COLO668 (cell line): ENCODE data around the gene MOCS1.
A peak's percentile ranks its signal among the peaks of the same experiment; 100 is the strongest.

Source experiments
- DNase-seq: peaks from one replicate; lab custom pipeline; 2025; ENCODE audit not compliant: unreplicated experiment; lab: John Stamatoyannopoulos, UW

MOCS1 gene

DNA sequence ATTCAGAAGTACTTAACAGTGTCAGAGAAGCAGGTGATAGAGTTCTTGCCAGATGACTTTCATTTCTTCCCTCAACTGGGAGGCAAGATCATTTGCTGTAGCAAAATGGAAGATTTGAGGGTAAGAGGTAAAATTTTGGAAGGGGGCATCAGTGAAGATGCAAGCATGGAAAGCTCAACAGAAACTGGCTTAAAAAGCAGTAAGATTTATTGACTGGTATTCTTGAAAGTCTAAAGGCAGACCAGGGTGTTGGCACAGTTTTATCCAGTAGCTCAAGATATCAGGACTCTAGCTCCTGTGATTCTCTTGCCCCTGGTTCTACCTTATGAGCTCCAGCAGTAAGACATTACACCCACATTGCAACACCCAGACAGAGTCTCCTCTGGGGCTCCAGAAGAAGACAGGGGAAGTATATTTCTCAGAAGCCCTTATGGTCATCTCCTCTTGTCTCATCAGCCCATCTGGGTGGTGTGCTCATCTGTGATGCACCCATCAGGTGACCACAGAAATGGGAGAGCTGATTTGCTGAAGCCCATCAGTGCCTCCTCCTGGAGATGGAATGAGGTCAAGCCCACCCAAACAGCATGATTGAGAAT lies 16.0 kb upstream of the MOCS1 start:
- DNase-seq, result no peak

DNA sequence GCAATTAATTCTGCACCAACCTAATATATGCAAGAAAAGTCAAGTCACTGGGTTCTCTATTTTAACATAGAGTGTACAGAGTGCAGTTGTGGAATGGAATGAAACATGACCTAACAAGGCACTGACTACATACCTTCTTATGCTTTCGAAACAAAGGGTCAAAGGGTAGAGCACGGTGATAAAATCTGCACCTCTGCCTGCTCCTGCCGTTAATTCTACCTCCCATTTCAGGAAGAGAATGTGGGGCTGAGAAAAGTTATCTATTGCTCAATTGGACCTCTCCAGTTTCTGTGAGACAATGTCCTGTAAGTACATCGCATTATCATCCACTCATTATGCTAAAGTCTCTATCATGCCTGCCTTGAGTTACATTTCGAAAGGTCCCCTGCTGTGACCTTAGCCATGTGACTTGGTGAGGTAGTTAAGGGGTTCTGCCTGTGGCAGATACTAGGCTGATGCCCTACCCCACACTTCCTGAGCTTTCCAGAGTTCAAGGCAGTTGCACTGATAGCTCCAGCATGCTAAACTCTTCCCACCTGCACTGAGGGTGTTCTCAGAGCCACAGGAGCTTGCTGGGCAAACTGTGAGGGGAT lies 14.0 kb upstream of the MOCS1 start:
- DNase-seq, result no peak

DNA sequence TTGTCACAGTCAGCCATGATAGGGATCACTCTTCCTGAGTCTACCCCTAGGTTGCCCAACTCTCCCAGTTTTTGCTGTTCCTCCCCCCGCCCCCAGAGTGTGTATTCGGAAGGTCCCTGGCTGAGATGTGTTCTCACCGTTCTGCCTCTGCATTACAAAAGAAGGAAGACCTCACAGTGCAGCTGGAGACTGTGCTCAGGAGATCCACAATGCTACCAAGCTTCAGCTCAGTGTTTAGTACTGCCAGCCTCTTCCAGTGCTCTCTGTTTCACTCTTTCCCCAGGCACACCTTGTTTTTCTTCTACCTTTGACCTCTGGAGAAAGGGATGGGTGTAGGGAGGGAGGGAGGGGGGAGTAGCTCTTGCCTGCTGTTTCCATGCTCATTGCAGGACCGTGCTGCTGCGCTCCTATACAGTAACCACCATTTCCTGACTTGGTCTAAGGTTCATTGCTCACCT lies 13.4 kb upstream of the MOCS1 start:
- DNase-seq, result no peak

DNA sequence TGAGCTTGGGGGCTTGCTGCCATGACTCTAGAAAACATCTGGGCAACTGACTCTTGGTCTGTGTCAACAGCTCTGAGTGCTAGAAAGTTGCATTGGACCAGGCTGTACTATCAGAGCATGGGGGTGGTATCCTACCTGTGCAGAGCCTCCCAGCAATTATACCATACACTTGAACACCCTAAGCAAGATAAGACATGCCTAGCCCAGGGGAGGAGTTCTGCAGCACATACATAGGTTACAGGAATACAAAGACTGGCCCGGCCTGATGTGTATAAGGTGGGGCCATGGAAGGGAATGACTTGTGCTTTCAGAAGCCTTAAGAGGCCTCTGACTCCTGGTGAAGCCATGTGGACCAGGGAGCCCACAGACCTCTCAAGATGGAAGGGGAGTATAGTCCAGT lies 11.4 kb upstream of the MOCS1 start:
- no peak for DNase-seq

DNA sequence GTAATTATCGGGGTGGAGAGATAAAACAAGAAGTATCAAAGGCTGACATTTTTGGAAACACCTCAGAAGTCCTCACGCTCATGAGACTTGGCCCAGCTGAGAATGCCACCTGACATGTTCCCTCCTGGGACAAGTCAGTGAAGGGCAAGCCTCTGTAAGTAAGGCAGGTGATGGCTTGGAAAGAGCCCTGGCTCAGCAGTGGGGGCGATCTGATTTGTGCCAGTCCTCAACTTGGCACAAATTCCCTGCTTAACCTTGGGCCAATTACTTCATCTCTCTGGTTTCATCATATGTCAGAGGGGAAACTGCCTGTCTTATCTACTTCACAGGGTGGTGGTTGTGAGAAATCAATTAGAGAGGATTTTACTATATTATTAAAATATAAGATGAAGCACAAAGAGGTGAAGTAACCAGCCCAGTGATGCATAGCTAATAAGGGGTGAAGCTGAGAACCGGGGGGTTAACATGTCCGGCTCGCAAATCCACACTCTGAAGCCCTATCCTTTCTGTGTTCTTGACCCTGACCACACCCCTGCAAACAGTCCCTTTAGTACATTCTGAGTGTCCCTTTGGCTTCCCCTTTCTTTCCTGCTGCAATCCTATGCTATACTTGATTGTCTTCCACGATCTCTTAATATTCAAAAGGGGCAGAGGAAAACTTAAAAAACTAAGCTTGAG lies 8.8 kb upstream of the MOCS1 start:
- DNase-seq, result no peak

GRCh38 chr6:39941820-39942219 lies 7.6 kb upstream of the MOCS1 start:
- DNase-seq, result no peak

DNA sequence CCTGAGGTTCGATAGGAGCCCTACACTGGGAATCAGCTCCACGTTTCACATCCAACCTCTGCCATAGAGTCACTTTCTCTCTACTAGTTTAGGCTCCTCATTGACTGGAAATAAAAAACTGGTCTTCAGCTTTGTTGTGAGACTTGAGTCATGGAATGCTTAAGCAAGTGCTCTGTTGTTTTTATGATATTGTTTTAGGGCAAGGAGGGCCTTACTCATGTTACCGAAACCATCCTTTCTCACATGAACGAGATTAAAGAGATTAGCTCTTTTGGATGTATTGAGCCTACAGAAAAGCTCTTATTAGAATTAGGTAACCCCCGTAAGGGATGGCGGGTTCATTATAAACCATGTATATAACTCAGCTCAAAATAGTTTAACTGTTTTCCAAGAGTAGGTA lies 6.9 kb upstream of the MOCS1 start:
- DNase-seq, result no peak

DNA sequence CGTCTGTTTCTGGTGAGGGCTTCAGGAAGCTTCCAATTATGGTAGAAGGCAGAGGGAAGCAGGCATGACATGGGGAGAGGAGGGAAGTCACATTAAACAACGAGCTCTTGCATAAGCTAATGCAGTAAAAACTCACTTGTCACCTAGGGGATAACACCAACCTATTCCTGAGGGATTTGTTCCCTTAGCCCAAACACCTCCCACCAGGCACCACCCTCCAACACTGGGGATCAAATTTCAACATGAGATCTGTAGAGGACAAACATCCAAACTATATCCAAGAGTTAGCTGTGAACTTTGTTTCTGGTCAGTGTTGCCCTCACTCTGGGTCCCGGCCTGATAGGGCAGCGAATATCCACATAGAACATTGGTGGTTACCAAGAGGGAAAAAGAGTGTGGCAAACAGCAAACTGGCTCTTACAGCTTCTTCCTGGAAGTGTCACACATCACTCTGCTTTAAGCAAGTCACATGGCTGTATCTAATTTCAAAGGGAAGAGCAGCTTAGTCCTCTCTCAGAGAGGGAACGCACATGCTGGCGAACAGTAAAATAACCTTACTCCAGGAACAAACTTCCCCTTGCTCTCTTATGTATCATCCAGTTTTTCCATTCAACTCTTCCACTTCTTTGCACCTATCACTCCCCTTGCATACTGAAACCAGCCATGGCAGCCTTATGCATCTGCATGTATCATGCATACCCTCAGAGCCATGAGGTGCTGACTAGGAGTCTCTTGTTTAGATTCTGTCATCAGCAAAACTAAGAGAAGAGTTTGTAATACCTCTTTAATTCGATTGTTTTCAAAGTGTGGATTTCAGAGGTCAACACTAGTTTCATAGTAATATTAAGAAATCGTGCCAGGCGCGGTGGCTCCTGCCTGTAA lies 4.8 kb upstream of the MOCS1 start:
- DNase-seq, result no peak

DNA sequence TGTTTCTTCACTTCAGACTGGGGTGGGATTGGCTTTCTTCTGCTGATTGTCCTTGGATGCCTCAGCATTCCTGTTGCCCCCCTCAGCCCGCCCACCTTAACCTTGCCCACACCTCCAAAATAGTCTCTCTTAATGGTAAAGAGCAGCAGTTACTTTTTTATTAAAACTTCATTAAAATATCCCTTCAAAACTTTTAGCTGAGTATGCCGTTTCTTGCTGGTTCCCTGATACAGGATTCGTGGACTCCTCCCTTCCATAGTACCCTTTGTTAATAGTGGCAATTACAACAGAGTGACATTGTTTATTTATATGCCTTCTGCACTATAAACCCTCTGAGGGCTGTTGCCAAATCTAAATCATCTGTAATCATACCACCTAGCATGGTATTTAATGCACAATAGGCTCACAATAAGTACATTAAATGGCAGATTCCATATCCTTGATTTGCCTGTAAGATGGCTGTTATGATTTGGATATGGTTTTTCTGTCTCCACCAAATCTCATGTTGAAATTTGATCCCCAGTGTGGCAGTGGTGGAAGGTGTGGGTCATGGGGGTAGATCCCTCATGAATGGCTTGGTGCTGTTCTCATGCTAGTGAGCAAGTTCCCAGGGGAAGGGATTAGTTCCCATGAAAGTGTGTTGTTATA lies 3.5 kb upstream of the MOCS1 start:
- no peak for DNase-seq

- no peak for DNase-seq
These were observed 2.6 kb upstream of the MOCS1 start for GRCh38 chr6:39936857-39937256.

DNA sequence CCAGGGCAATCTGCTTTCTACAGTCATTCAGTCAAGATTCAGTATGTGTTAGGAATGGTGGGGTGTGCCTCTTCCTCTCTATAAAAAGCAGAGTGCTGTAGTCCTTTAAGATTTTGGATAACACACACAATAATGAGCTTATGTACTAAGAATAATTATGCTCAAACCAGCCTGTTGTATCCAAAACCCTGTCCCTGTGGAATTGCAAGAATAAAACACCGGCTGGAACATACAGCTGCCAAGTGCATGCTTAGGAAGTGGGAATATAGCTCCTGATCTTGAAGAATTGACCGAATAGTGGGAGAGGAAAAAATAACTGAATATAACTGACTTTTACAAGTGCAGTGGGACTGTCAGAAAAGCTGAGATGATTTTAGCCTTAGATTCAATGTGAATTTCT lies 979 bp upstream of the MOCS1 start:
- no peak for DNase-seq

DNA sequence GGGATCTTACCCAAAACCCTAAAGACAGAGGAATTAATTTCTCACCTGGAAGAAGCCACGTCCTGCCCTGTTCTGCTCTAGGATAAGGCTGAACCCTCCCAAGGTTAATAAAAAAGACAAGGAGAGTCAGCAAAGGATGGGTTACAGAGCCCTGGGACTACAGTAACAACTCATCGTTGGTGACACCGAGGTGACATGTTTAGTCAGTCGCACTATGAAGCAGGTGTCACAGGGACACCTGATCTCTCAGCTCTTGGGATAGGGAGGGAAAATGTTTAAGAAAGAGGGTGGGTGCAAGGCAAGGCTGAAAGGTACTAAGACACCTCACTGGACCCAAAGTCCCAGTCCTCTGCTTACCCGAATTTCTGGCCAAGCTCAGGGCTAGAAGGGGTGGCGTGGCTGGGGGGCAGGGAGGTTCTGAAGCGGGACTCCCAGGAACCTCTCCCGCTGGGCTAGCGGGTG lies 562 bp downstream of the MOCS1 start:
- peak; percentile 18 for DNase-seq

GRCh38 chr6:39932386-39932910 lies 1.8 kb downstream of the MOCS1 start:
- no peak for DNase-seq

- no peak for DNase-seq
These were observed 2.7 kb downstream of the MOCS1 start for GRCh38 chr6:39931607-39932006.

DNA sequence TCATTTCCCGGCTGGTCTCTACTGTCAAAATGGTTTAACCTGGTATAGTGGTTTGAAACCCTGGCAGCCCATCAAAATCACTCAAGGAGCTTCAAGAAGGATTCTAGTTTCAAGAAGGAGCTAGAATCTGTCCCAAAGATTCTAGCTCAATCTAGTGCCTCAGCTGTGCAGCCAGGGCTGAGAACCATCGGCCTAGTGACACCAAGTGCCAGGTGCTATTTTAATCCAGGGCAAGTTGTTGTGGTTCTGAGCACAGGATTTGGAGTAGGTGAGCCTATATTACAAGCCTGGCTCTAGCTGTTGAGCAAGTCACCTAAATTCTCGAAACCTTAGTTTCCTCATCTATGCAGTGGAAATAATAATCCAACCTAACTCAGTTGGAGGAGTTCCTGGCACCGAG lies 3.7 kb downstream of the MOCS1 start:
- DNase-seq, result no peak

DNA sequence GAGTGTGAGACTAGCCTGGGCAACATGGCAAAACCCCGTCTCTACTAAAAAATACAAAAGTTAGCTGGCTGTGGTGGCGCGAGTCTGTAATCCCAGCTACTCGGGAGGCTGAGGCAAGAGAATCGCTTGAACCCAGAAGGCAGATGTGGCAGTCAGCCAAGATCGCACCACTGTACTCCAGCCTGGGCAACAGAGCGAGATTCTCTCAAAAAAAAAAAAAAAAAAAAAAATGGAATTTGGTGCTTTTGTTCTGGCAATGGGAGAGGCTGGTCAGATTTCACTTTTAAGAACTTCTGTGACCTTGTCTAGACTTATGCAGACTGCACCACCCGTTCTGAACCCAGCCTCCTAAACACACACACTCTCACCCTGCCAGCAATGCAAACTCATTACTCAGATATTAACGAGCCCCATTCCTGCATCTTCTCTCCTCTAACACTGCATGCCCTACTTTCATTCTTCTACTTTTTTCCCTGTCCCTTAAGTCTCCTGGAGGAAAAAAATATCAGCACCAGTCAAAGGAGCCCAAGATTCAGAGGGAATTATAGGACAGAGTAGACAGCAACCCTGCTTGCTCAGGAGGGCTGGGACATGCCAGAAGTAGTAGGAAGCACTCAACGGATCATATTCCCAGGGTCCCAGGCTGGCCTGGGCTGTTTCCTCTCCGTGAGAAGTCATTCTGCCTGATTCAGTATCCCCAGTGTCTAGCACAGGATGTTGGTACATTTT lies 4.4 kb downstream of the MOCS1 start:
- DNase-seq, result no peak

DNA sequence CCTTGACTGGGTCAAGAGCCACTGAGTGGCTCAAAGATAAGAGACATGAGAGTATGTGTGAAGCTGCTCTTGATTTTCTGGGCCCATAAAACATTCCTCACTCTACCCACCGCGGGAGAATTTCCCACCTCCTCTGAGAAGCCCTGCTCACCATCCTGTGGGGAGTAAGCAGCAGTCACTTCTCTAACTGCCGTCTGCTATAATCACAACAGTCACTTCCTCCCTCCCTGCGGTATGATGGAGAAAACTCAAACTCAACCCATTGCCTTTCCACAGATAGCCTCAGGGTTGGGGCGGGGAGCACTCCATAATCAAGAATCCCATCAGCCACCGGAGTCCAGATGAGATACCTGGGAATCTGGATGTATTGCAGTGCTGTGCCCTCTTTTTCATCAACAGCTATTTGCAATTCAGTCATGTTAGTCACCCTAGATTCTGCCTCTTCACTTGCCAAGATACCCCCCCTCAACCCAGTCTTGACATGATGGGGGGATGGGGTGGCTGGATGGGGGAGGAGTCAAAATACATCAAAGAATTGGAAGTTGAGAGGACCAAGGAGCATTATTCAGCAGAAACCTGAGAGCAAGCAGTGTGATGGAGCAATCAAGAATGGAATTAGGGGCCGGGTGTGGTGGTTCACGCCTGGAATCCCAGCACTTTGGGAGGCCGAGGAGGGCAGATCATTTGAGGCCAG lies 5.1 kb downstream of the MOCS1 start:
- no peak for DNase-seq

DNA sequence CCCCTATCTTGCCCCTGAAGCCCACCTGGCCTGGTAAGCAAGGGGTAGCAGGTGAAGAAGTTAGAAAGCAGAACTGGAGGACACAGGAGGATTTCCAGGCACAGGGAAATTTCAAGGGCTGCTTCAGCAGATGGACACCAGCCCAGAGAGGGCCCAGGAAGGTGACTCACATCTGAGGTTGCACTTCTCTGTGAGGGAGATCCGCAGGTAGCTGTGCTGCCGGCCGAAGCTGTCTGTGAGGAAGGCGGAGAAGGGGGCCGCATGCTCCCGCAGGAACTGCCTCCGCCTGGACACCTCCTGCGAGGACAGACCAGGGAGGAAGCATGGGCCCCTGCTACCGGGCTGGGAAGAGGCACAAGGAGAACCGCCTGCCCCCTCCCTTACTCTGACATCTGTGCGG lies 7.1 kb downstream of the MOCS1 start:
- DNase-seq, result no peak

DNA sequence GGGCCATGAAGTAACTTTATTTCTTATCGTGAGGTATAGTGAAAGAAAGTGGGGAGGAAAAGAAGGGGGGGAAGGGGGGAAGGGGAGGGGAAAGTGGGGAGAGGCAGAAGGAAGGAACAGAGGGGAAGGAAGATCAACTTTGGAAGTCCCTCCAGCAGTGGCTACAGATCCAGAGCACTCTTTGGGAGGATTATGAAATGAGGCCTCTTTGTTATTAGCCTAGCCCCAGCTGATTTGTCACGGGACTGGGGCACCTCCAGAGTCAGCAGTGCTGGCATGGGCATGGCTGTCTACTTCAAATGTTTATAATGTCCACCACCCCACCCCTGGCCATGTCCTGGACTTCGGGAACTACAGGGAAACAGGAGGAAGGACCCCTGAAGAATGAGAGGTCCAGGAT lies 7.6 kb downstream of the MOCS1 start:
- DNase-seq, result no peak

- no peak for DNase-seq
These were observed 8.4 kb downstream of the MOCS1 start for GRCh38 chr6:39925931-39926290.
